GM23338 (cell line): ENCODE measurements around the gene GCNT2. TPM values are rescaled to one million over a fixed set of nuclear protein-coding genes. Genes with fewer than 3 reads are reported as not detected.

Source experiments
- ATAC-seq: fragments of 200-7000 bp; cut with Tn5 transposase; 3 replicates; pipeline ENCODE4 v1.9.1; 2020
- DNase-seq: peaks from one replicate; pipeline ENCODE4 v3.0.0-alpha.2; 2015; ENCODE audit warnings: low spot score
- H2AFZ ChIP-seq: fragments of 200-600 bp; sonication (generic); 2 replicates; pipeline ENCODE4 v1.8.0; 2016; ENCODE audit warnings: antibody characterized with exemption, mild to moderate bottlenecking, moderate library complexity
- H3F3A ChIP-seq: fragments of 200-600 bp; sonication (generic); replicated peaks from 2 replicates; pipeline ENCODE4 v1.8.0; 2017; ENCODE audit warnings: antibody characterized with exemption, mixed run types, low read depth
- H3K27ac ChIP-seq: fragments of 200-600 bp; sonication (generic); 2 replicates; pipeline ENCODE4 v1.6.1; 2016; ENCODE audit warnings: low read depth
- H3K27me3 ChIP-seq: fragments of 200-600 bp; sonication (generic); 2 replicates; pipeline ENCODE4 v1.8.0; 2016; ENCODE audit warnings: mild to moderate bottlenecking, mixed run types, moderate library complexity; ENCODE audit not compliant: insufficient read depth
- H3K36me3 ChIP-seq: fragments of 200-600 bp; sonication (generic); 2 replicates; pipeline ENCODE4 v1.8.0; 2016; ENCODE audit warnings: mild to moderate bottlenecking; ENCODE audit not compliant: insufficient read depth
- H3K4me1 ChIP-seq: fragments of 200-600 bp; sonication (generic); 2 replicates; pipeline ENCODE4 v1.8.0; 2016; ENCODE audit warnings: mild to moderate bottlenecking, moderate library complexity; ENCODE audit not compliant: insufficient read depth
- H3K4me2 ChIP-seq: fragments of 200-600 bp; sonication (generic); 2 replicates; pipeline ENCODE4 v1.7.1; 2017; ENCODE audit warnings: mixed run types
- H3K4me3 ChIP-seq: fragments of 200-600 bp; sonication (generic); 2 replicates; pipeline ENCODE4 v1.6.1; 2016; ENCODE audit warnings: mixed run types
- H3K79me2 ChIP-seq: fragments of 200-600 bp; sonication (generic); replicated peaks from 2 replicates; pipeline ENCODE4 v1.8.0; 2017; ENCODE audit warnings: mild to moderate bottlenecking; ENCODE audit not compliant: insufficient read depth
- H3K9me2 ChIP-seq: fragments of 200-600 bp; sonication (generic); 2 replicates; pipeline ENCODE4 v1.8.0; 2017; ENCODE audit not compliant: insufficient read depth
- H4K20me1 ChIP-seq: fragments of 200-600 bp; sonication (generic); replicated peaks from 2 replicates; pipeline ENCODE4 v1.8.0; 2017; ENCODE audit warnings: mild to moderate bottlenecking; ENCODE audit not compliant: insufficient read depth
- H3K27ac Mint-ChIP-seq: 2 replicates; pipeline ENCODE4 v1.8.0; 2020; ENCODE audit warnings: inconsistent platforms, mild to moderate bottlenecking, moderate library complexity, mixed read lengths
- H3K27me3 Mint-ChIP-seq: 3 replicates; pipeline ENCODE4 v1.8.0; 2022; ENCODE audit warnings: low read depth, mild to moderate bottlenecking, moderate library complexity, mixed read lengths, inconsistent platforms; ENCODE audit not compliant: insufficient read depth, poor library complexity
- H3K36me3 Mint-ChIP-seq: 3 replicates; pipeline ENCODE4 v1.8.0; 2021; ENCODE audit warnings: low read depth, mild to moderate bottlenecking, inconsistent platforms, moderate library complexity, mixed read lengths
- H3K4me1 Mint-ChIP-seq: 3 replicates; pipeline ENCODE4 v1.8.0; 2020; ENCODE audit warnings: mild to moderate bottlenecking, inconsistent platforms, mixed read lengths
- H3K4me3 Mint-ChIP-seq: 3 replicates; pipeline ENCODE4 v1.8.0; 2021; ENCODE audit warnings: moderate library complexity, mild to moderate bottlenecking, inconsistent platforms, mixed read lengths
- H3K9me3 Mint-ChIP-seq: 3 replicates; pipeline ENCODE4 v1.8.0; 2020; ENCODE audit warnings: moderate library complexity, mild to moderate bottlenecking, inconsistent platforms, mixed read lengths
- CREB1 ChIP-seq: fragments of 250-450 bp; sonication (Bioruptor Pico); IDR thresholded peaks from 2 replicates; pipeline ENCODE4 v1.5.0; 2020; ENCODE audit warnings: low read depth, mild to moderate bottlenecking, moderate library complexity
- EZH2 ChIP-seq: fragments of 200-600 bp; sonication (generic); IDR thresholded peaks from one replicate; pipeline ENCODE4 v1.8.0; 2017; ENCODE audit warnings: antibody characterized with exemption, mild to moderate bottlenecking, low read depth; ENCODE audit not compliant: unreplicated experiment
- EZH2phosphoT487 ChIP-seq: fragments of 200-600 bp; sonication (generic); IDR thresholded peaks from one replicate; pipeline ENCODE4 v1.8.1; 2018; ENCODE audit warnings: antibody characterized with exemption; ENCODE audit not compliant: unreplicated experiment
- STAT1 ChIP-seq: IDR thresholded peaks from one replicate; pipeline ENCODE4 v1.6.1; 2016; ENCODE audit warnings: antibody characterized with exemption; ENCODE audit not compliant: unreplicated experiment
- ZNF114 ChIP-seq: fragments of 250-450 bp; sonication (Bioruptor Pico); IDR thresholded peaks from 2 replicates; pipeline ENCODE4 v1.5.0; 2020; ENCODE audit warnings: mild to moderate bottlenecking, moderate library complexity
- ZNF331 ChIP-seq: fragments of 250-450 bp; sonication (Bioruptor Pico); IDR thresholded peaks from 2 replicates; pipeline ENCODE4 v1.5.0; 2020; ENCODE audit warnings: low read depth, mild to moderate bottlenecking, moderate library complexity
- polyA plus RNA-seq: library from polyadenylated mRNA; unstranded; fragments of >200 nt; fragmentation: Nextera tagmentation; extraction: Ambion mirVana; gene quantifications from 2 replicates; pipeline ENCODE4 v1.2.1, GENCODE V29; 2016
- total RNA-seq: library from RNA; depleted of rRNA; stranded (reverse); fragments of >200 nt; shearing (Covaris generic); gene quantifications from 2 replicates; pipeline ENCODE4 v1.2.3, GENCODE V29; 2014
- TF ChIP-seq, protein P1 (sequence below): fragments of 250-450 bp; sonication (Bioruptor Pico); IDR thresholded peaks from 2 replicates; pipeline ENCODE4 v1.5.0; 2020; ENCODE audit warnings: mild to moderate bottlenecking, moderate library complexity

GCNT2 gene
- total and polyA plus RNA-seq, 2 experiments from 2014 or later, result 28.3 to 137 TPM

DNA sequence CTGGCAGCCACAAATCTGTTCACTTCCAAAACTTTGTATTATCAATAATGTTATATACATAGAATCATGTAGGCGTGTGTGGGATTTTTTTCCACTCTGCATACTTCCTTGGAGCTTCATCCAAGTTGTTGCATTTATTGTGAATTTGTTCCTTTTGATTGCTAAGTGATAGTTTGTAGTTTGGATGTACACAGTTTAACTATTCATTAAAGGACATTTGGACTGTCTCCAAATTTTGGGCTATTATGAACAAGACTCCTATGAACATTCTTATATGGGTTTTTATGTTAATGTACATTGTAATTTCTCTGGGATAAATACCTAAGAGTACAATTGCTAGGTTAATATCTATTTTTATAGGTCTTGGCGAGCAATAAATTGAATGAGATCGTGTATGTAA, 36.2 kb upstream of the GCNT2 start:
- no peaks in the 10 kb centered on the region for H4K20me1 ChIP-seq
- Mint-ChIP-seq H3K4me3 (no peak overlapping the region), H3K27ac (no peak overlapping the region), H3K9me3 (peaks cover 13% of the 10 kb centered on the region; the same call in 2 of the 3 replicates), H3K27me3 (peaks cover 21% of the 10 kb centered on the region), H3K36me3 (peaks cover 2% of the 10 kb centered on the region; the same call in 1 of the 3 replicates), H3K4me1 (peaks cover 4% of the 10 kb centered on the region; the same call in 2 of the 3 replicates)
- no peak overlapping the region for H3K4me3 ChIP-seq
- H3K9me2 ChIP-seq, result no peaks in the 10 kb centered on the region
- peaks cover 30% of the 10 kb centered on the region for H3K27me3 ChIP-seq
- TF ChIP-seq STAT1 (no peak), EZH2 (no peak), ZNF331 (CRISPR knock-in tag) (no peak), ZNF114 (CRISPR knock-in tag) (no peak), CREB1 (no peak)
- TF ChIP-seq, protein P1, sequence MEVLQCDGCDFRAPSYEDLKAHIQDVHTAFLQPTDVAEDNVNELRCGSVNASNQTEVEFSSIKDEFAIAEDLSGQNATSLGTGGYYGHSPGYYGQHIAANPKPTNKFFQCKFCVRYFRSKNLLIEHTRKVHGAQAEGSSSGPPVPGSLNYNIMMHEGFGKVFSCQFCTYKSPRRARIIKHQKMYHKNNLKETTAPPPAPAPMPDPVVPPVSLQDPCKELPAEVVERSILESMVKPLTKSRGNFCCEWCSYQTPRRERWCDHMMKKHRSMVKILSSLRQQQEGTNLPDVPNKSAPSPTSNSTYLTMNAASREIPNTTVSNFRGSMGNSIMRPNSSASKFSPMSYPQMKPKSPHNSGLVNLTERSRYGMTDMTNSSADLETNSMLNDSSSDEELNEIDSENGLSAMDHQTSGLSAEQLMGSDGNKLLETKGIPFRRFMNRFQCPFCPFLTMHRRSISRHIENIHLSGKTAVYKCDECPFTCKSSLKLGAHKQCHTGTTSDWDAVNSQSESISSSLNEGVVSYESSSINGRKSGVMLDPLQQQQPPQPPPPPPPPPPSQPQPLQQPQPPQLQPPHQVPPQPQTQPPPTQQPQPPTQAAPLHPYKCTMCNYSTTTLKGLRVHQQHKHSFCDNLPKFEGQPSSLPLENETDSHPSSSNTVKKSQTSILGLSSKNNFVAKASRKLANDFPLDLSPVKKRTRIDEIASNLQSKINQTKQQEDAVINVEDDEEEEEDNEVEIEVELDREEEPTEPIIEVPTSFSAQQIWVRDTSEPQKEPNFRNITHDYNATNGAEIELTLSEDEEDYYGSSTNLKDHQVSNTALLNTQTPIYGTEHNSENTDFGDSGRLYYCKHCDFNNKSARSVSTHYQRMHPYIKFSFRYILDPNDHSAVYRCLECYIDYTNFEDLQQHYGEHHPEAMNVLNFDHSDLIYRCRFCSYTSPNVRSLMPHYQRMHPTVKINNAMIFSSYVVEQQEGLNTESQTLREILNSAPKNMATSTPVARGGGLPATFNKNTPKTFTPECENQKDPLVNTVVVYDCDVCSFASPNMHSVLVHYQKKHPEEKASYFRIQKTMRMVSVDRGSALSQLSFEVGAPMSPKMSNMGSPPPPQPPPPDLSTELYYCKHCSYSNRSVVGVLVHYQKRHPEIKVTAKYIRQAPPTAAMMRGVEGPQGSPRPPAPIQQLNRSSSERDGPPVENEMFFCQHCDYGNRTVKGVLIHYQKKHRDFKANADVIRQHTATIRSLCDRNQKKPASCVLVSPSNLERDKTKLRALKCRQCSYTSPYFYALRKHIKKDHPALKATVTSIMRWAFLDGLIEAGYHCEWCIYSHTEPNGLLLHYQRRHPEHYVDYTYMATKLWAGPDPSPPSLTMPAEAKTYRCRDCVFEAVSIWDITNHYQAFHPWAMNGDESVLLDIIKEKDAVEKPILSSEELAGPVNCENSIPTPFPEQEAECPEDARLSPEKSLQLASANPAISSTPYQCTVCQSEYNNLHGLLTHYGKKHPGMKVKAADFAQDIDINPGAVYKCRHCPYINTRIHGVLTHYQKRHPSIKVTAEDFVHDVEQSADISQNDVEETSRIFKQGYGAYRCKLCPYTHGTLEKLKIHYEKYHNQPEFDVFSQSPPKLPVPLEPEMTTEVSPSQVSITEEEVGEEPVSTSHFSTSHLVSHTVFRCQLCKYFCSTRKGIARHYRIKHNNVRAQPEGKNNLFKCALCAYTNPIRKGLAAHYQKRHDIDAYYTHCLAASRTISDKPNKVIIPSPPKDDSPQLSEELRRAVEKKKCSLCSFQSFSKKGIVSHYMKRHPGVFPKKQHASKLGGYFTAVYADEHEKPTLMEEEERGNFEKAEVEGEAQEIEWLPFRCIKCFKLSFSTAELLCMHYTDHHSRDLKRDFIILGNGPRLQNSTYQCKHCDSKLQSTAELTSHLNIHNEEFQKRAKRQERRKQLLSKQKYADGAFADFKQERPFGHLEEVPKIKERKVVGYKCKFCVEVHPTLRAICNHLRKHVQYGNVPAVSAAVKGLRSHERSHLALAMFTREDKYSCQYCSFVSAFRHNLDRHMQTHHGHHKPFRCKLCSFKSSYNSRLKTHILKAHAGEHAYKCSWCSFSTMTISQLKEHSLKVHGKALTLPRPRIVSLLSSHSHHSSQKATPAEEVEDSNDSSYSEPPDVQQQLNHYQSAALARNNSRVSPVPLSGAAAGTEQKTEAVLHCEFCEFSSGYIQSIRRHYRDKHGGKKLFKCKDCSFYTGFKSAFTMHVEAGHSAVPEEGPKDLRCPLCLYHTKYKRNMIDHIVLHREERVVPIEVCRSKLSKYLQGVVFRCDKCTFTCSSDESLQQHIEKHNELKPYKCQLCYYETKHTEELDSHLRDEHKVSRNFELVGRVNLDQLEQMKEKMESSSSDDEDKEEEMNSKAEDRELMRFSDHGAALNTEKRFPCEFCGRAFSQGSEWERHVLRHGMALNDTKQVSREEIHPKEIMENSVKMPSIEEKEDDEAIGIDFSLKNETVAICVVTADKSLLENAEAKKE (CRISPR knock-in tag), result no peak
- ATAC-seq (no peak), DNase-seq (no peak)
- no peaks in the 10 kb centered on the region for H3K36me3 ChIP-seq
- no peaks in the 10 kb centered on the region for H3K4me1 ChIP-seq
- H3K27ac ChIP-seq, result no peak overlapping the region
- H3F3A ChIP-seq, result no peaks in the 10 kb centered on the region
- H3K79me2 ChIP-seq, result no peaks in the 10 kb centered on the region
- H3K4me2 ChIP-seq, result no peak overlapping the region
- H2AFZ ChIP-seq, result no peak overlapping the region

DNA sequence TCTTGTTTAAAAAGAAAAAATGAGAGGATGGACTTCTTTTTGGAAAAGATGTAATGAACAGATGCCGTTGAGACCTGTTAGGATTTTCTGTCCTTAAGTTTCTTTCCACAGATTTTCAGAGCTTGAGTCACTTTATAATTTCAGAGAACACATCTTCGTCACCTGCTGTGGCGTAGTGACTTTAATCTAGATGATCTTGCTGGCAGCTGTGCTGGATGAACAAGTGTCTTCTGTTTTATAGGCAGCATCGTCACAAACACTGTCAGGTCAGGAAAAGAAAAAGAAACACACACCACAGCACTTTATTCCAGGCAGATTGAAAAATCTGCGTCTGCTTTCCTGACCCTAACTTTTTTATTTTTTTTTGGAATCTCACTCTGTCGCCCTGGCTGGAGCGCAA, 35.7 kb upstream of the GCNT2 start:
- Histone ChIP-seq H3K79me2 (no peaks in the 10 kb centered on the region), H3K36me3 (no peaks in the 10 kb centered on the region), H3K4me1 (no peaks in the 10 kb centered on the region), H3K4me2 (no peak overlapping the region), H3K27me3 (peaks cover 32% of the 10 kb centered on the region), H2AFZ (no peak overlapping the region), H3K27ac (no peak overlapping the region), H3K9me2 (no peaks in the 10 kb centered on the region), H3F3A (no peaks in the 10 kb centered on the region), H3K4me3 (no peak overlapping the region), H4K20me1 (no peaks in the 10 kb centered on the region)
- peaks cover 21% of the 10 kb centered on the region for H3K27me3 Mint-ChIP-seq
- no peak for DNase-seq
- H3K4me3 Mint-ChIP-seq, result no peak overlapping the region
- peaks cover 4% of the 10 kb centered on the region; the same call in 2 of the 3 replicates for H3K4me1 Mint-ChIP-seq
- peaks cover 2% of the 10 kb centered on the region; the same call in 1 of the 3 replicates for H3K36me3 Mint-ChIP-seq
- peaks cover 13% of the 10 kb centered on the region; the same call in 2 of the 3 replicates for H3K9me3 Mint-ChIP-seq
- no peak overlapping the region for H3K27ac Mint-ChIP-seq
- no peak for ATAC-seq
- TF ChIP-seq, protein P1 (CRISPR knock-in tag), result no peak
- TF ChIP-seq EZH2 (no peak), EZH2phosphoT487 (no peak)
